OCI-M2 (cell line): Measurements from ENCODE around the gene HAAO.

Experiments
- DNase-seq: peaks from one replicate; lab custom pipeline; 2025; ENCODE audit not compliant: unreplicated experiment; lab: John Stamatoyannopoulos, UW

HAAO gene

DNA sequence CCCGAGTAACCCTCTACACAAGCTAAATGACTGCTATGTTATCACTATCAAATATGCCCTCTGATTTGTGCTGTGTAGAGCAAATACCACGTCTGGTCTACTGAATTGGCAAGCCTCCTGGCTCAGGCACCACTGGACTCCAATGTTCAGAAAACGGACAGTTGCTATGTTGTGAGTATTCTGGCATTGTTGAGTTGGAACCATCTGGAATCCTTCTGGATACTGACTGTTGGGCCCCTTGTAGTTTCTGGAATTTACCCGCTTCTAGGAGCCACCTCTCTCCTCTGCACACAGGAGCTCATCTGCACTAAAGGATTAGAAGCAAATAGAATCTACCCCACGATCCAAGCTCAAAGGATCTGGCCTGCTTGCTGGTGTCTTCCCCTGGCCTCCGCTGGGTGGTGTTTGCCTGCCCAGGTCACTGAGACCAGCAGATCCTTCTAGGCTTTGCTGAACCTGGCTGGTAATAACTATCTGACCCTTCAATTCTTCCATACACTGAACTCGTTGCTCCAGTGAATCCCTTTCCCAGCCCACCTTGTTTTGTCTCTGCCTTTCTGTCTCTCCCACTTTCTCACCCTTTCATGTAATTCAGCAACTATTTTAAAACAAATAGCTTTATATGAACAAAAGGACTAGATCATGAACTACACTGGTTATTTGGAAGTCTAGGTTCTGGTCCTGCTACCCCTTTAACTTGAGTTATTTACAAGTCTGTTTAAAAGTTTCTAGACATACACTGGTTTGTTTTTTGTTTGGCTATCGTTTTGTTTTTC lies 2.1 kb upstream of the HAAO start:
- no peak for DNase-seq

DNA sequence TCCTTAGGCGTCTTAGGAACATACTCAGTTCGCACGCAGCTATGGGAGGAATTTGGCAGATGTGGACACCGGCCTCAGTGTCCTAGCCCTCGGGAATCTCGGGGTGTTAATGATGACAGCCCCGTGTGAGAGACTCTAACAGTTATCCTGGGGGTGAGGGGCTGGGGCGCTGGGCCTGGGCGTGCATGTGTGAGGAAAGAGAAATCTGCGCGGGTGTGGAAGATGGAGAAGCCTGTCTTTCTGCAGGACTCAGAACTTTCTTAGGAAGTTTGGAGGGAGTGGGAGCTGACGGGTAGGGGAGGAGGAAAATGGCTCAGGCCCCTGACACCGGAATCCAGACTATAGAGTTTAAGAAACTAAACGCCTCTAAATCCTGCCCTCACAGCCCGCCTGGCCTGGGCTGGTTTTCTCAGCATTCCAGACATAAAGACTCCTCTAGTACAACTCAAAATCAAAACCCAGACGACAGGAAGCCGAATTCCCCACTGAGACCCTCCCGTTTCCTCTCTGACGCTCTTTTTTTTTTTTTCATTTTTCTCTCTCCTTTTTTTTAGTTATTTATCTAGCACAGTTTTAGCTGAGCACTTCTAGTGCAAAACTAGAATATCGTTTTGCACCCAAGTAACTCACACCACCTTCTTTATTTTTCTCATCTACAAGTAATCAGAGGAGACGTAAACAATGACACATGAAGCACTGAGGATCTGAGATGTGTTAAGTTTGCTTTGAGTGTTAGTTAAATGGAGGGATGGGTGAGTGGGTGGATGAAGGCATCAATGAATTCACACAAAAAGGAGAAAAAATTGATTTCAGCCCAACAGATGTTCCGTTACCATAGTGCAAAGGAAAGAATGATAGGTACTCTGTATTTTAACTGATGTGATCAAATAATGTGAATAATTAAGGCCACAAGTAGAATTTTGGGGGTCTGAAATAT lies 1.2 kb upstream of the HAAO start:
- no peak for DNase-seq

DNA sequence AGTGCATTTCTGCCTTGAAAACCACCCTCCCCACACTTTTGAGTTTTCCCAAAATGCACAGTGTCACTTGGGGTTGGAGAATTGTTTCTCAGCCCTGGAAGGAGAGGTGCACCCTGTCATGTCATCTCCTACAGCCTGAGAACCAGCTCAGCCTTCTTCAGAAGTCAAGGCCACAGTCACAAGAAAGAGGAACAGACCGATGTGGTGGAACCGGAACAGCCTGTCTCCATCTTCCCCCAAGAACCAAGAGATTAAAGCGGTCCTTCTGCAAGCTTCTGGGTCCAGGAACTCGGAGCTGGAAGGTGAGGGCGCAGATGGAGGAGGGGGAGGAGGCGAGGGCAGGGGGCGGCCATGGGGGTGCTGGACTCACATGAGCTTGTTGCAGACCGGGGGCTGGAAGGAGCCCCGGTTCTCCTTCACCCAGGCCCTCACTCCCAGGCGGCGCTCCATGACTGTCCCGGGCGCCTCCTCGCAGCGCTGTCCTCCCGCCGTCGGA lies 248 bp downstream of the HAAO start:
- DNase-seq: no peak

DNA sequence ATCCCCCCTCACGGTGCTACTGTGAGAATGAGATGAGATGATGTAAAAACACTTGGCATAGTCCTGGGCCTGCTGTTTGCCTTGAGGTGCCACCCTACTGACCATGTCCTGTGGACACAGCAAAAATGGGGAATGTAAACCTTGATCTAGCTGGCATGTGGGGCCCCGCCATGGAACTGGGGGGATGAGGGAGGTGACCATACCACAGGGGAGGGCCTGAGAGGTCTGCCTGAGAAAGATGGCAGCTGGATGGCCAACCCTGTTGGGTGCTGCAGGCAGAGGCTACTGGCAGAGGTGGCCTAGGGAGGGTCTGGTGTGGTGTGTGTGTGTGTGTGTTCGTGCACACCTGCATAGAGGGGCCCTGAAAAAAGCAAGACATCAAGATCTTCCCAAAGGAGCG lies 777 bp downstream of the HAAO start:
- no peak for DNase-seq

DNA sequence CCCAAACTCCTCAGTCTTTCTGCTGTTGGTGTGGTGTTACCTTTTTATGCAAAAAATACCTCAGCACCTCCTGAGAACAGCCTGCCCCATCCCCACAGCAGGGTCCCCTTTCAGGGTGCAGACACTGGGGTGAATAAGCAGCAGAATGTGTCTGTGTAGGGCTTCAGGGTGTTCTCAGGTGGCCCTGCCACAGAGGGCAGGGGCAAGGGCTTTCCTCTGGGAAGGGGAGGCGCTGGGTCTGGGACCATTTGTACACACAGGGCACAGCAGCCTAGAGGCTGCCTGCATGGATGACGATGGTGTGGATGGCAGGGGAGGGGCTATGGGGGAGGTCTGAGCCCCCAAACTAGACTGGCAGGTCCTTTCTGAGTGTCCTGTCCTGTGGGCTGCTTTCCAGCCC lies 2.6 kb downstream of the HAAO start:
- DNase-seq: no peak

DNA sequence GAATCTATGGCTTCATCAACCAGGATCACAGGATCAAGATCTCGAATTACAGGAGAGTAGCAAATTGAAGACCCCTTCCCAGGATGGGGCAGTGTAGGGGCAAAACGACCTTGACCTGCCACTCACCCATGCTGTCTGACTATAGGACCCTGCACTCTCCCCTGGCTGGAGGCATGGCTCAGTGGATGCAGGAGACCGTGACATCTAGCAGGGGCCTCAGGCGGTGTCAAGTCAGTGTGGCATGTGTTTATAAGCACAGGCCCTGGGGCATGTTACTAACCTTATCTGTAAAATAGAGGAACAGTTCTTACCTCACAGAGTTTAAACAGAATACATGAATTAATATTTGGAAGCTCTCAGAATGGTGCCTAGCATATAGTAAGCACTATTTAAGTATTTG lies 3.5 kb downstream of the HAAO start:
- no peak for DNase-seq

DNA sequence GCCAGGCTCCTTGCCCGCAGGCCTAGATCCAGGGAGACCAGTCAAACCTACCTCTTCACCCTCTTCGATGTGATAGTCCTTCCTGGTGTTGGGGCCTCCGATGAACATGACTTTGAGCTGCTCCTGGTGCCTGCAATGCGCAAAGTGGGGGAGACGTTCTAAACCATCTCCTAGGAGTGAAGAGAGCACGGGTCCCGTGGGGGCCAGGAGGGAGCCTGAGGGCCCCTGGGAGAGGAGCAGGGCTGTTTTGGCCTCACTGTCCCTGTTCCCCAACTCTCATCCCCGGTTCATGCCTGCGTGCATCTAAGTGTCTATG lies 3.9 kb downstream of the HAAO start:
- no peak for DNase-seq

DNA sequence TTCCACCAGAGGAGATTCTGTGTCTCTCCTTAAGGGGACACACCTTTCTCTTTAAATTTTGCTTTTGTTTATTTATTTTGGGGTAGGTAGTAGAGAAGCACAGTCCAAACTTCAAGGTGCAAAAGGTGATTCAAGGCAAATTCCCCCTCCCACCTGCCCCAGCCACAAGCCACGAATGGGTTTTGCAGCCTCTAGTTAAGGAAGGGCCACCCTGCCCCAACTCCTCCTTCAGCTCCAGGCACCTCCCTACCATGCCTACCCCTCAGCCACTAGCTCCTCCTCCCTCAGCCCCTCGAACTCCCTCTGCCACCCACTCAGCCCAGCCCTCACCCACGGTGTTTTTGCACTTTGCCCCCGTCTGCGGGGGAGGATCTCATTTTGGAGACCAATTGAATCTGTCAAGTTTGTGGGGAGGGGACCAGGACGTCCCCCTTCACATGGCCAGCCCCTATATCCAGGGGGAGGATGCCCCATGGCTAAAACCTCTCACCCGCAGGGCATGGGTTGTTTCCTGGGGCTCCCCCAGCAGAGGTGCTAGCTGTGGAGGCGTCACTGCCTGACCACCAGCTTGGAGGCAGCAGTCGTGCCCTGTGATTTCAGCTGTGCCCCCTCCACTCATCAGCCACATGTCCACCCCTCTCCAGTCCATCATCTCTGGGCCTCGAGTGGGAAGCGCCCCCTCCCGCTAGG lies 4.5 kb downstream of the HAAO start:
- DNase-seq: no peak

DNA sequence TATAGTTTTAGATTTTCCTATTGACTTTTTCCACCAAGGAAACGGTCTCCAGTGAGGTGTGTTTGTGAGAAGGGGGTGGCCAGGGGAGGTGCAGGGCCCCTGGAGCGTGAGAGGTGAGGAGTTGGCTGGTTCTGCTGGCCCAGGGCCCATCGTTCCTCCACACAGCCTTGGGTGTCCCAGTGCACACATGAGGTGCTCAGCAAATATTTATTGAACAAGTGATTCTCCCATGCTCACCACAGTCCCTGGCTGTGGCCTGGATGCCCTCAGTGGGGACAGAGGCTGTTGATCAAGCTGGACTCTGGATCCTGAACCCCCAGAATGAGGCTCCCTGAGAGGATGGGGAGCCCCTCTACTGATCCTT lies 5.0 kb downstream of the HAAO start:
- no peak for DNase-seq

DNA sequence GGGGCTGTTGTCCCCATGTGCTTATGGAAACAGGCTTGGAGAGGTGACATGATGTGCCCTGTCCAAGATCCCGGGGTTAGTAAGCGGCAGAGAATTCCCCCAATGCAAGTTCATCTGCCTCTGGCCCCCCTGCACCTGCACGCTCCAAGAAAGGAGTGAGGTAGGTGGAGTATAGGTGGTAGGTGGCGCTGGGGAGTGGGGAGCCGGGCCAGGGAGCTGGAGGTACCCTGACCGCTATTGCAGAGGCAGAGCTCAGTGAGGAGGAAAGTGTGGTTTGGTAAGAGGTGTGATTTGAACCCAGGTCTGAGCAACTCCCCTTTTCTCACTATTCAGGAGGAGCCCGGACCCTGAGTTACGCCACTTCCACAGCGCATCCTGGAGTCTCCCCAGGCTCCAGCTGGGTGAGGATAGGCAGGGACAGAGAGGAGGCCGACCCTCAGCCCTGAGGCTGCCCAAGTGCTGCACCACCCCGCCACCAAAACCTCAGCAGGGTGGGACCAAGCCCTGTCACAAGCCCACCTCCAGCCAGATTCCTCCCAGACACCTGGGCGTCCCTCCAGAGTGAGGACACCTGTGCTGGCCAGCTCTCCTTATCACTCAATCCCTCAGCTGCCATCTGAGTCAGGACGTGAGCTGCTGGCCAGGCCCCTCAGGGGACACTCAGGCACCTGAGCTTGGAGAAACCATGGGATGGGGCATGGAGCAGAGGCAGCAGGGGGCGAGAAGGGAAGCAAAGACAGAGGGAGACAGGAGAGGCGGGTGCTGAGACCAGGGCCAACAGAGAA lies 5.6 kb downstream of the HAAO start:
- DNase-seq: no peak

DNA sequence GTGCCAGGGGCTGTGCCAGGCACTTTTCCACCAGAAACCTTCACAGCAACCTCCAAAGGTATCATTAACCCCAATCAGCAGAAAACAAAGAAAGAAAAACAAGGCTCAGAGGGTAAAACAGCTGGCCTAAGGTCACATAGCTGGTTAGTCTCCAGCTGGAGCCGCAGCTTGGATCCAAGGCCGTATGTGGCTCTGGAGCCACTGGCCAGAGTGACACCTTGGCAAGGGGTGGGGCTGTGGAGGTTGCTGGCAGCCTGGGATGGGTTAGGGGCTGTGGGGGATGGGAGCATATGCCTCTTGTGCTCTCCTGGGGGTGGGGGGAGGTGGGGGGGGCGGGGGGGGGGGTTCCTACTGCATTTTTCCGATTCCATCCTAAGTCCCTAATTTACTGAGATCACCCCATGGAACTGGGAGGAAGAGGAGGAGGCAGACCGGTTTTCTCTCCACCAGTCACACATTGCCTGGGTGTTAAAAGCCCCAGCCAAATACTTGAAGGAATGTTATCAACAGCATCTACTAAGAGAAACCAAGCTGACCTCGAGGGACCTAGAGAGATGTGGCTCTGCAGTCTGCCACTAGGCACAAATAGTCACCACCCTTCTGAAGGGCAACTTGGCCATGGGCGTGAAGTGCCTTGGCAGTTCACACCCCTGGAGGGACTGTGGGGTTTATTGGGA lies 8.0 kb downstream of the HAAO start:
- no peak for DNase-seq

DNA sequence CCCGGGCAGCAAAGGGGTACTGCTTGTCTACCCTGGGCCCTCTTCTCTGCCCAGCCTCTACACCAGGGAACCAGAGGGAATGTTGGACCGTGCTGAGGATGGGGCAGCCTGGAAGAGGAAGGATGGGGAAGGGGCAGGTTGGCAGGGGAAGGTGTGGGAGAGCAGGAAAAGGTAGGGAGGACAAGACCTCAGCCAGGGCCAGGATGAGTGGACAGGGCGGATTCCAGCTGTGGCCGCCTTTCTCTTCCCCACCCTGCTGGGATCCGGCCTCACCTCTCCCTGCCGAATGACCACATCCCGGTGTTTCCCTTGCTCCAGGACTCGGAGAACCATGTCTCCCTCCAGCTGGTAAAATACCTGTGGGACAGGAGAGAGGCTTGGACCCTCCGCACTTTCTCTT lies 8.9 kb downstream of the HAAO start:
- no peak for DNase-seq

DNA sequence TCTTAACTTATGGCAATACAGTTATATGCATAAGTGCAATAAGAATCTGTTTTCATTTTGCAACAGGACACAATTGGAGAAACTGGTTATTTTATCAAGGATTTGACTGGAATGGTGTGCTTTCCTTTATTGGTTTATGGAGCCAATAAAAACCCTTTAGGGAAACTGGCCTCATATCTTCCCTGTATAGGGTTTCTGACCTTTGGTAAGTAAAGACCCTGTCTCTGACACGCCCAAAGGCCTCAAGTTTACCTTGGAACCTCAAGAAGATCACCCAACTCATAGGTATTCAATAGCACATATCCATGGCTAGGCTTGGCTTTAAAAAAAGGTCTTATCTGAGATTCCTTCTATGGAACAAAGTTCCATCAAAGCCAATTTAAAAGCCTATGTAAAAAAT lies 11.2 kb downstream of the HAAO start:
- DNase-seq: no peak

DNA sequence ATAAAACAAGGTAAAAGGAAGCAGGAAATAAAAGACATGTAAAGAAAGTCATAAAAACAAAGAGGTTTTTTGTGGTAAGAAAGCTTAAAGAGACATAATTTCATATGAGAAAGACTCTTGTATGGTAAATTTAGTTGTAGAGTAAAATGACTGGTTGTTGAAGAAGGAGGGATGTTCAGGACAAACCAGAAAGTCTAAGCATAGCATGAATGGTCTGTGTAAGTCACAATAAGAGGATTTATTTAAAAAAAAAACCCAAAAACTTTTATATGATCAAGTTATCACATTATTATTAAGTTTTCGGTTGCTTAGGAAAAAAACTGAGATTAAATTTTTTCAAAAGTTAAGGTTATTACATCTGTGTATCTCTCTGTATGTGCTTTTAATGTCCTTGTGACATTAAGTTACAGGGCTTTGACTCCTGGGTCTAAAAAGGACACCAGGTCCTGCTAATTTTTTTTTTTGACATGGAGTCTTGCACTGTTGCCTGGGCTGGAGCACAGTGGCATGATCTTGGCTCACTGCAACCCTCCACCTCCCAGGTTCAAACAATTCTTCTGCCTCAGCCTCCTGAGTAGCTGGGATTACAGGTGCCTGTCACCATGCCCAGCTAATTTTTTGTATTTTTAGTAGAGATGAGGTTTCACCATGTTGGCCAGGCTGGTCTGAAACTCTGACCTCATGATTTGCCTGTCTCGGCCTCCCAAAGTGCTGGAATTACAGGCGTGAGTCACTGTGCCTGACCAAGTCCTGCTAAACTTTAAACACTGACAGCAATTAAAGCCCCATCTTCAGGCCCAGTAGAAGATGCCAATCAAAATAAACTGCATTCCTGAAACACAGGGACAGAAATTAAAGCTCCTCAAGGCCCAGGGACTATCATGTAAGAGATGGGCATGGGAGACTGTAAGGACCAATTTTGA lies 14.2 kb downstream of the HAAO start:
- DNase-seq: no peak

DNA sequence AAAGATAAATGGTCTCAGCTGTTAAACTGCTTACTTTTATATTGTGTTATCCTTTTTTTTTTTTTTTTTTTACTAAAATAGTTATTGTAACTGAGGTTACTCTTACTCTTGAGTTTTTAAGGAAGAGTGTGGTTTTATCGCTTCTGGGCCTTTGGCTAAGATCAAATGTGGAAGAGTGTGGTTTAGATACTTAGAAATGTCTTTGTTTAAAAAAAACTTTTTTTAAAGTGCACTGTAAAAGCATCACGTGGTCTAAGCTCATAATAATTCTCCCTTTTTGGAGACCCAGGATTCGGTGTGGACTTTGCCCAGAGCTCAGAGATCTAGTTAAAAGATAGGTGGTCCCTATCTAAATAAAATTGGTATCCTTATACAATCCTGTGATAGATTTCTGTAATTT lies 16.6 kb downstream of the HAAO start:
- DNase-seq: no peak

DNA sequence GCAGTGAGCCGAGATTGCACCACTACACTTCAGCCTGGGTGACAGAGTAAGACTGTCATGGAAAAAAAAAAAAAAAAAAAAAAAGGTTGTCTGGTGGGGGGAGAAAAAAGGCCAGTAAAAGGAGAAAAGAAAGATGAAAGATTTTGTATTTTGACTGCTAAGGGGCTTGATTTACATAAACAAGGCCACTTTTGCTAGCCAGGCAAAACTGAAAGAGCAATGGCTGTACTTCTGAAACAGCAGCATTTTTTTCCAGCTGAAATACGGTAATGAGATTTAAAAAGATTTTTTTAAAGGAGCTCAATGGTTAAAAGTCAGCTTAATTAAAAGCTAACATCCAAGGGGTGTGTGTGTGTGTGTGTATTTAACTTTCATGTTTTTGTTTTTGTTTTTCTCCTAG lies 17.2 kb downstream of the HAAO start:
- DNase-seq: no peak

DNA sequence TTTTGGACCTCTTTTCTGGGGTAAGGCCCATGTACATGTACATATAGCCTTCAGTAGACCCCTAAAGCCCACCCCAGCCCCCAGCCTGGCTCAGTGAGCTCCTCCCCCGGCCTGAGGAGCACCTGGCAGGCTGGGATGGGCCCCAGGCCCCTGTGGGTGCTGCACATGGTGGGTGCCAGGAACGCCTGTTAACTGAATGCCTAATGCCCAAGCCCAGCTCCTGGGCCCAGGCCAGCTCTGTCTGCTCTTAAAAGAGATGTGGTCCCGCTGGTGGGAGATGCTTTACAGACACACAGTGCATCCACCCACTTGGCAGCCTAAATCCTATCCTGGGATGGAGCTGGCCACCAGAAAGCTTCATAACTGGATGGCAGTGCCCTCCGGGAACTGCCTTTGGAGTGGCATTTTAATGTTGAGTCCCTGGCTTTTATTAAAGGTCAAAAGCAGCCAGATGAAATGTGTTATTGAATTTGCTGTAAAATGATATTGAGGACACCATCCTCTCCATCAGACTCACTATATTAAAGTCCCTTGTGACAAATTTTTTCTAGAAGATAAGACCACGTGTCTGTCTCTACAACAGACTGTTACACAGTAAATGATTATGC lies 20.7 kb downstream of the HAAO start:
- DNase-seq: no peak

DNA sequence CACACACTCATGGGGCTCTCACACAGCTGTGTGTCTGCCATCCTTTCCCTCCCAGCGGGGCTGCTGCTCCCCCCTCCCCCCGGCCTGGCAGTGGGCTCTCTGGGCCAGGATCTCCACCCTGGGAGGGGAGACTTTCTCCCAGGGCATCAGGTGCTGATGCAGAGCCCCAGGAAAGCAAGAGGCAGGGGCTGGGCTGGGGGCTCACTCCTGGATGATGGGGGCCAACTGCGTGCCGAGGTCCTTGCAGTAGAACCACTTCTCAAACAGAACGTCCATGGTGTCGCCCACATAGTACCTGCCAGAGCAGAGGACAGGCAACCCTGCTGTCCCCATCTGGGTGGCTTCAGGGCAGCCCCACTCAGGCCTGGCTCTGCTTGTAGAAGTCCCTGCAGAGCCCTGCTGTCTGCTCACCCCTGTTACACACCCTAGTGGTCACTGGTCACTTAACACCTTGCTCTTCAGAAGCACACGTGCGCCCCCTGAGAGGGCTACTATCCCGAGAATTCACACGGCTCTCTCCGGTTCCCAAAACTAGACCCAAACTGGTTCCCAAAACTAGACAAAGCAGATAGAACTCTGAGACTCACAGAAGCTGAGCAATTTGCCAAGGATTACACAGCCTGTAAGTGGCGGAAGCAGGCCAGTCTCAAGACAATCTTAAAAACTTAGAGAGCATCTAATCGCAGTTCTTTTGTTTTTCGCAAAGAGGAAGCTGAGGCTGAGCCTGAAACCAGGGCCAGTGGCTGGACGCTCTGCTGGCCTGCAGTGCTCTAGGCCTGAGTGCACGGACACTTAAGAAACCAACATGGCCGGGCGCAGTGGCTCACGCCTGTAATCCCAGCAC lies 21.9 kb downstream of the HAAO start:
- no peak for DNase-seq
